ENCODE results near the gene CDK5RAP1. TPM values are rescaled to one million over a fixed set of nuclear protein-coding genes. Genes with fewer than 3 reads are reported as not detected.

The CDK5RAP1 gene
- total and polyA plus RNA-seq, 2 of the 8 experiments (the other 6 are each of a cell fraction or from before 2014, with no cell fraction given): 37.8 to 46.6 TPM

DNA sequence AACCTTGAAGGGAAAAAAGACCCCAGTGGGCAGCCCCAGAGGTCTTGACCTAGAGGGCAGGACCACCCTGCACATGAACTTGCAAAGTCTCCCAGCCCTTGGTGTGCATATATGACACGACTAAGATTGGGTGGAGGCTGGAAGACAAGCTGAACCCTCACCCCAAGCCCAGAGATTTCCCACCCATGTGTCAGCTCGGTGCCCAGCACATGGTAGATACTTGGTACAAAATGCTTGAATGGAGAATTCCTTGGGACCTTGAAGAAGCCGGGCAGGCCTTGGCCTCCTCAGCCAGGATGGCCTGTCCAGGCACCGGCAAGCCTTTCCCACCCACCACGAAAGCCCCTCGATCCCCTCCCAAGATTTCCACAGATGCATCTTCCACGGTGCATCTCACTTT, 67.7 kb downstream of the CDK5RAP1 start:
- H3K79me2 ChIP-seq (ENCODE audit: control insufficient read depth in 1 of 2, insufficient read depth in 2 of 2, low read length in 2 of 2): no peaks in the 10 kb centered on the region
- H3K4me2 ChIP-seq (ENCODE audit: insufficient read depth in 1 of 2, low read depth in 2 of 2, low read length in 2 of 2): no peak overlapping the region
- no peak overlapping the region for H3K4me3 ChIP-seq (ENCODE audit: extremely low read depth in 1 of 4, insufficient read depth in 2 of 4, low read depth in 3 of 4, low read length in 4 of 4)
- H2BK120ac ChIP-seq (replicated peaks; ENCODE audit: low read depth, low read length): no peak overlapping the region
- no peak overlapping the region for H4K8ac ChIP-seq (ENCODE audit: extremely low read depth, insufficient read depth, low read length)
- H2BK20ac ChIP-seq (ENCODE audit: low read length): no peak overlapping the region
- no peaks in the 10 kb centered on the region for H3K27me3 ChIP-seq (replicated peaks in 1 of 4; ENCODE audit: control insufficient read depth in 3 of 4, extremely low read depth in 1 of 4, insufficient read depth in 3 of 4, low read length in 3 of 4)
- H3K14ac ChIP-seq (ENCODE audit: insufficient read length): no peak overlapping the region
- H2AFZ ChIP-seq (ENCODE audit: low read length): no peak overlapping the region
- no peak overlapping the region for H4K5ac ChIP-seq (ENCODE audit: insufficient read length, low read depth, low read length)
- peaks cover 0 to 2% of the 10 kb centered on the region in 2 experiments for H4K20me1 ChIP-seq (replicated peaks in 1 of 2; ENCODE audit: control insufficient read depth in 1 of 2, insufficient read depth in 2 of 2, low read length in 2 of 2)
- H3K4ac ChIP-seq (replicated peaks; ENCODE audit: insufficient read length, low read depth, low read length): no peak overlapping the region
- WGBS, 2 experiments (ENCODE audit: extremely low coverage in 1 of 2, insufficient coverage in 1 of 2, insufficient read length in 1 of 2, insufficient replicate concordance in 2 of 2, low coverage in 1 of 2, low lambda C conversion rate in 2 of 2, missing lambda C conversion rate in 1 of 2): 90% methylated on average over 7 of the region's 7 CpGs; no CpG with 5 or more reads in 1 of the 2 experiments
- H2BK12ac ChIP-seq (ENCODE audit: low read depth, low read length): no peak overlapping the region
- H3K9me3 ChIP-seq (ENCODE audit: insufficient read depth in 2 of 2, low read depth in 1 of 2, low read length in 1 of 2): no peaks in the 10 kb centered on the region
- ChIA-PET POLR2A (ENCODE audit: partially characterized antibody) (no interaction called here), CTCF (ENCODE audit: partially characterized antibody) (no interaction called here)
- FAIRE-seq (no peak), DNase-seq (ENCODE audit: low read depth in 1 of 2, low spot score in 2 of 2) (no peak)
- H3K23me2 ChIP-seq (ENCODE audit: low read depth, low read length): peaks cover 6% of the 10 kb centered on the region; the same call in 1 of the 2 replicates
- H3K27ac ChIP-seq (ENCODE audit: low read depth, low read length): no peak overlapping the region
- no peak overlapping the region for H2AK5ac ChIP-seq (ENCODE audit: low read depth, low read length)
- no peaks in the 10 kb centered on the region for H3K36me3 ChIP-seq (ENCODE audit: control insufficient read depth in 2 of 4, insufficient read depth in 4 of 4, low read length in 3 of 4)
- no peaks in the 10 kb centered on the region; a peak in 2 of 7 replicates for H3K4me1 ChIP-seq (replicated peaks in 1 of 4; ENCODE audit: control insufficient read depth in 3 of 4, insufficient read depth in 4 of 4, low read length in 3 of 4)
- H4K91ac ChIP-seq (replicated peaks; ENCODE audit: insufficient read length, low read length): no peak overlapping the region
- no peak overlapping the region for H3K9ac ChIP-seq (replicated peaks in 1 of 4; ENCODE audit: extremely low read depth in 1 of 4, low read depth in 3 of 4, low read length in 3 of 4)
- no peak overlapping the region for H2BK5ac ChIP-seq (ENCODE audit: low read depth, low read length)
- H3K18ac ChIP-seq (ENCODE audit: extremely low read depth, low read length): no peak overlapping the region
- H3K56ac ChIP-seq (replicated peaks; ENCODE audit: insufficient read length, low read depth, low read length): no peak overlapping the region
- no peak overlapping the region for H2BK15ac ChIP-seq (ENCODE audit: low read length)
- no peak overlapping the region for H3K23ac ChIP-seq (ENCODE audit: insufficient read length)
- H3K79me1 ChIP-seq (ENCODE audit: low read depth, low read length): no peaks in the 10 kb centered on the region

Data from H1 (cell line).